GM23338 (cell line): ENCODE results near the gene RAP1A.

Source experiments
- CTCF ChIP-seq, 2 experiments: fragments of 200-600 bp in 1 of 2; sonication (generic) in 1 of 2; conservative IDR thresholded peaks; 2 replicates each; pipeline versions ENCODE4 v1.5.1 to v1.6.1; 2016 to 2017; ENCODE audit warnings: antibody characterized with exemption in 2 of 2, low read depth in 2 of 2, mild to moderate bottlenecking in 2 of 2, moderate library complexity in 1 of 2
- ETS1 ChIP-seq: IDR thresholded peaks from 2 replicates; pipeline ENCODE4 v1.6.1; 2016; ENCODE audit warnings: antibody characterized with exemption
- EZH2 ChIP-seq: fragments of 200-600 bp; sonication (generic); IDR thresholded peaks from one replicate; pipeline ENCODE4 v1.8.0; 2017; ENCODE audit warnings: antibody characterized with exemption, mild to moderate bottlenecking, low read depth; ENCODE audit not compliant: unreplicated experiment
- EZH2phosphoT487 ChIP-seq: fragments of 200-600 bp; sonication (generic); IDR thresholded peaks from one replicate; pipeline ENCODE4 v1.8.1; 2018; ENCODE audit warnings: antibody characterized with exemption; ENCODE audit not compliant: unreplicated experiment
- POLR2AphosphoS5 ChIP-seq: IDR thresholded peaks from 2 replicates; pipeline ENCODE4 v1.6.1; 2016; ENCODE audit warnings: antibody characterized with exemption, low read depth

GRCh38 chr1:111631502-111631901 is 11.9 kb downstream of the RAP1A start:
- TF ChIP-seq EZH2 (no peak), POLR2AphosphoS5 (no peak), CTCF (conservative IDR thresholded peaks at IDR 0.05; ENCODE audit: low read depth in 2 of 2) (no peak), EZH2phosphoT487 (no peak), ETS1 (no peak)
